Activated CD8-positive, alpha-beta memory T cell treated with anti-CD3 and anti-CD28 coated beads, Interleukin-2, amount 50 U/mL, for 24 hours (primary cell): ENCODE measurements around the gene SPON1.
"Not testable (repeated sequence)": the region's sequence is repeated elsewhere in the genome, so short reads cannot be mapped to it uniquely, and the experiment has no call there.

Experiments
- DNase-seq: peaks from one replicate; pipeline ENCODE4 v3.0.0-alpha.2; 2020; ENCODE audit errors: extremely low read depth

SPON1 gene

DNA sequence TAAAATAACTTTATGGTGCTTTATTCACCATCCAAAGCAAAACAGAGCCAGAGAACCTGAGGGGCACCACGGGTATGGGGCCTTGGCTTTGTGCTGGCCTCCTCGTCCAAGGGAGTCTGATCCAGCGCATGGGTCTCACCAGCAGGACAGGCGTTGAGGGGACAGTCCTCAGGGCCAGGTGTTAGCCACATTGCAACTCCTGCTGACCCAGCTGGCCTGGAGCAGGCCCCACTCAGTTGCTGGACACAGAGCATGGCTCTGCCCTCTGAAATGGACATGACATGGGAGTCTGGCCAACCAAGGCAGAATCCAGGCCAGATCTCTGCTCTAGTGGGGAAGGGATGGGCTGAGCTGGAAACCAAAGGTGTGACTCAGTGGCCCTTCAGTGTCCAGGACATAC, 280.2 kb downstream of the SPON1 start:
- DNase-seq = no peak

DNA sequence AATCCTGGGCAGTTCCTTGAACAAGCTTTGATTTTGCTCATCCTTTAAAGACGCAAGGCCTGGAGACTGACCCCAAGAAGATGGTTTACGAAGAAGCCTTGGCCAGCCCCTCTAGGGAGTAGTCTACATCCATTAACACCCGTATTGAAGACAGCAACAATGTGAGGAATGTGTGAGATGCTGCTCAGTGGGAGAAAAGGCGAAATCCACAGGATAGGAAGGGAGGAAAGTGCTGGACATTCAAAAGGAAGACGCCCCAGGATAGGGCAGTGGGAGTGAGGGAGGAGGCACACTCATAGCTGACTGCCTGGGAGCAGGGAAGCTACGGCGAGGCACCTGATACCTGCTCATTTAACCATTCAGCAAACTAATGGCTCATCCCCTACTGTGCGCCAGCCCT, 282.4 kb downstream of the SPON1 start:
- DNase-seq = no peak

DNA sequence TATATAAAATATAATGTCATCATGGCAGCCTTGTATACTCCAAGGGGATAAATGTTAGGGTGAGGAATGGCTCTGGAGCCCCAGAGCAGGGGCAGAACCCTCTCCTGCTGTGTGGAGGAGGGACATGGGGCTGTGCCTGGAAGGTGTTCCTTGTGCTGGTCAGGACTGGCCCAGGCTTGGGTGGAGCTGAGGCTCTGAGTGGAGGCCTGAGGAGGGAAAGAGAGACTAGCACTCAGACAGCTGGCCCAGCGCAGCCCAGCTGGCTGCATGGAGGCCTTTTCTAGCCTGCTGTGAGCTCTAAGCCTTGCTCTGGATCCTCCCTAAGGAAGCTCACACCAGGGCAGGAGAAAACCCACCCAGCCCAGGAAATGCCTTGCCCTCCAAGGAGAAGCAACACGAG, 282.9 kb downstream of the SPON1 start:
- DNase-seq = no peak

DNA sequence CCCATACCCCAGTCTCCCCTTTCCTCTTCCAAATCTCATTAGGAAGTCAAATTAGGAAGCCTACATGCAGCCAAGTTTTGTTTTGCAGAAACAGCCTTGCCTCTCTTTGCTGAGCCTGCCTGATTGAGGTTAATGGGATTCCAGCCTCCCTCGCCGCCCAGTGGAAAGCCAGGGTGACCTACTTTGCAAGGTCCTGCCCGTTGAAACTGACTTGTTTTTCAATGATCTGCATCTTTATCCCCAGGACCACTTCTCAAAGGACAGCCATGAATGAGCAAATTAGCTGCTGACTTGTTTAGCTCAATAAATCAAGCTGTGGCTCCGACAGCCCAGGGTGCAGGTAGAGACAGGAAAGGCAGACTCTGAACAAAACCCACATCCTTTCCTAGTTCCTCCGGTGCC, 286.1 kb downstream of the SPON1 start:
- no peak for DNase-seq

DNA sequence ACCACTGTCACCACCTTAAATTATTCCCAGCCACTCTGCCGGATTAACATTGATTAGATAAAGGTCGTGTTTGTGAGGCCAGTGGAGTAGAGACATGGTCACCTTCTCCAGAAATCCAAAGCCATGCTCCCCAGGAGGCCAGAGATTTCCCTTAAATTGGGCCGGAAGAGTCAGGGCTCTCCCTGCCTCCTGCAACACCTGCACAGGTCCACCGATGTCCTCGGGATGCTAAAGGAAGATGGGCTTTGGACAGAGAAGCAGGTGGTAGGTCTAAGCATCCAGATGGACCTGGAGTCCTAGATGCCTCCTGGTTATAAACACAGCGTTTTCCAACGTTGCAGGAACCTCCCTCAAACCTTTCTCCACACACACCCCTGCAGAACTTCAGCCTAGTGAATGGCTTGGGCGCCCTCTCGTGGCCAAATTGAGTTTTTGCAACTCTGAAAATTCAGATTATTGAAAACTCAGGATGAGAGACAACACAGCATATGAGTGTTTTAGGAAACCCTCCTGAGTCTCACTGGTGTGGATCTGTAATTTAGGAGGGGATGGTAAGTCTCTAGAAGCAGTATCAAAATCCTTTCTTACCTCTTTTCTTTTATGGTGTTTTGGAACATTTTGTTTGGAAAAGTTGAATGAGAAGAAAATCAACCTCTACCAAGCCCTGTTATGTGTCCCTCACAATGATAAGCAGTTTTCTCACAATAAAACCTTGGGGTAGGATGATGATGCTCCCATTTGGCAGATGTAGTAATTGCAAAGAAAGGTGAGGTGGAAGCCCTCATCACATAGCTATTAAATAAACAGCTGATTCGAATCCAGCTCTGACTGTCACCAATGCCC, 286.8 kb downstream of the SPON1 start:
- peak; percentile 25 for DNase-seq

DNA sequence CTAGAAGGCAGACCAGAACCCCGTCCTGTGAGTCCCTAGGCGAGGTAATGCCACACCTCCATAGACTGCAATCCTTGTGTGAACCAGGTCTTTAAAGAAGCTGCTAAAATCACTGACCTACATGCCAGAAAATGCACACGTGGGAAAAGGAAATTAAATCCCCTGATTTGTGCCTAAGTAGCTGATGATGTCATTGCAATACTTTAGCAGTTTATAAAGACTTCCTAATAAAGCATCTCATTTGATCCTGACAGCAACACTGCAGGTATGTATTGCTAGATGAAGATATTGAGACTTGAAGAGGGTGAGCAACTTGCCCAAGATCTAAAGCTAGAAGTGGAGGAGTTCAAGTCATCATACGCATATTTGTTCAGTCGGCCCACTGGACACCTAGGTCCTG, 289.2 kb downstream of the SPON1 start:
- DNase-seq = no peak

DNA sequence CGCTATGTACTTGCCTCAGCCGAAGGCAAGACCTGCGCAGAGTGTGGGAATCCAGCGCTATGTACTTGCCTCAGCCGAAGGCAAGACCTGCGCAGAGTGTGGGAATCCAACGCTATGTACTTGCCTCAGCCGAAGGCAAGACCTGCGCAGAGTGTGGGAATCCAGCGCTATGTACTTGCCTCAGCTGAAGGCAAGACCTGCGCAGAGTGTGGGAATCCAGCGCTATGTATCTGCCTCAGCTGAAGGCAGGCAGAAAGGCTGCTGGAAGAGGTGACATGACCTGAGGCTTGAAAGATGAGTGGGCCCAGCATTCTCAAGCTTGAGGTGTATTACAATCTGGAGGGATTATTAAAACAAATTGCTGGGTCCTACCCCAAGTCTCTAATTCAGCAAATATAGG, 290.0 kb downstream of the SPON1 start:
- not testable (repeated sequence) for DNase-seq

DNA sequence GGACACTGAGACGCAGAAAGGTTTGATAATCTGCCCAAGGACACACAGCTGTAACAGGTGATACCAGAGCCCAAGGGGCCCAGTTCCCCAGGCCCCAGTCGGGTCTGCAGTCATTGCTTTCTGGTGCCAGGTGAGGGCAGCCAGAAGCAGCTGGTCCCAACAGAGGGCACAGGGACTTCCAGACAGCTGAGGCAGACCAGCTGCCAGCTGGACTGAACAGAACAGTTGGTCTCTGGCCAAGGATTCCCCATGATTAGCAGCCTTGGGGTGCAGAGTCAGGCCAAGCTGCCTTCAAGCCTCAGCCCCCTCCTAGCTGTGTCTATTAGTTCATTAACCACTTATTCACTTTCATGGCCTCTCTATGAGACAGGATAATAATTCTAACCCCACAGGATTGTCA, 290.9 kb downstream of the SPON1 start:
- no peak for DNase-seq

DNA sequence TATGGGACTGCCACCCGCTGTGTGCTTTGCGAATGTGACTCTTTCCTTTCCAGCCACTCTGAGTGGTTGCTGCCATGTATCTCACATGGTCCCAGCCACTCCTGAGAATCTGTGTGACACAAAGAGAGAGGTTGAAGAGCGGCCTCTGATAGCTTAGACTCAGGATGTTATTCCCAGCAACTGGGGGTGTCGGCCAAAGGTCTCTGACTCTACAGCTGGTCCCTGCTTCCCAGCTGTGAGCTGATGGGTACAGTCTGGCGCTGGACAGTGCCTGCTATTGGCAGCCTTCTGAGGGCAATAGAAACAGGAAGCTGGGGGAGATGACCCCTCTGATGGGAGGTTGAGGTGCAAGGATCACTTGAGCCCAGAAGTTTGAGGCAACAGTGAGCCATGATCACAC, 291.3 kb downstream of the SPON1 start:
- DNase-seq = no peak

DNA sequence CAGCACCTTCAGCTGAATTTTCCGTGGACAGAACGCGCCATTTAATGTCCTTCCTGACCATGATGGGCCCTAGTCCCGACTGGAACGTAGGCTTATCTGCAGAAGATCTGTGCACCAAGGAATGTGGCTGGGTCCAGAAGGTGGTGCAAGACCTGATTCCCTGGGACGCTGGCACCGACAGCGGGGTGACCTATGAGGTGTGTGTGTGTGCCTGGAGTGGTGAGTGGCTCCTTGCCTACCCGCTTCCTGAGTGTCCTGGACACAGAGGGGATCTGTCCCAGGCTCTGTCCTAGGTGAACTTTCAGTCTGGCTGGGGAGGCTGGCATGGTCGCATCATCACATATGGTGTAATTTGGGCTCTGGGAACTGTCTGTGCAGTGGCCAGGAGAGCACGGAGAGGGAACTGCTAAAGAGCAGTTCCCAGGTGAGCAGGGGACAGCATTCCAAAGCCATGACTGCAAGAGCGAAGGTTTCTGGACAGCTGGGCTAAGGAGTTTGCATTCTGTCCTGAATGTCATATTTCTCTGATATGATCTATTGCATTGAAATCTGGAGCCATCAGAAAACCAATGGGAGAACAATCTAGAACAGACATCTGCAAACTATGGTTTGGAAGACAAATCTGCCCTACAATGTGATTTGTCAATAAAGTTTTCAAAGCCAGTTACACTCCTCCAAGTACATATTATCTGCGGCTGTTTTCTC, 292.2 kb downstream of the SPON1 start:
- DNase-seq = no peak

DNA sequence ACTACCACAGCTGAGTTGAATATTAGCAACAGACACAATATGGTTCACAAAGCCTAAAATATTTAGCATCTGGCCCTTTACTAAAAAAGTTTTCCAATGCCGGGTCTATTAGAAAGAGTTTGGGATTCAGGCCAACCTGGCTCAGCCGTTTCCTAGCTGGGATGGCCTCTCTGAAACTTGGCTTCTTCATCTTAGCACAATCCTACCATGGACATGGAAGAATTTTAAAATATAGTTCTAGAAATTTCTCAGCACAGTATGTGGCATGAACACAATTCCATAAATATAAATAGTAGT, 292.7 kb downstream of the SPON1 start:
- DNase-seq = no peak

DNA sequence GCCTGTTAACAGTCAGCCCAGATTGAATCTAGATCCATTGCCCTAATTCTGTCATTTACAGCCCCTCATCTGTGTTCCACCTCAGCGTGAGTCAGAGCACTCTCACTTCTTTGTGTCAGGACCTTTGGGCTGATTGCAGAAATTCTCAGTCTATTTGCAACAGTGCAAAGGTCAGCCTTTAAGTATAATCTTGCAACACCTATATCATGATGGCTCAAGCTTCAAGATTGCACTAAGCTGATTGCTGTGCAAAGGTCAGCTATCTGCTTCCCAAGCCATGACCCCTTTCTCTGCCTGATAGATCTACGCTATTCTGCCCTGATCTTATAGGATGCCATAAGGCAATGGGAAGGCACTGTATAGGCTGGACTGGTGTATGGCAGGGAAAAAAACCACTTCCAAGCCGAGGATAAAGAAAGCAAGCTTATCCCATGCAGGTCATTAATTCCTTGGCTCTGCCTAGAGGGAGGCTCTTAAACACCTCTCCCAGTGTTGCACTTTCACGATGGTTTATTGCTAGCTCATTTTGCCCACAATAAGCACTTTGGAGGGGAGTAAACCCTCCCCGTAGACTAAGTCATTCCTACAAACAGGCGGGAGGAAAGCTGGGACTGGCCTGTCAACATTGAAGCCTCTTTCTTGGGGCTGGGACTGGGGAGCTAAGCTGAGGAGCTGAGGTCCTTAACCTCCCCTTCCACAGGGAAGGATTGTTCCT, 295.9 kb downstream of the SPON1 start:
- DNase-seq = no peak

DNA sequence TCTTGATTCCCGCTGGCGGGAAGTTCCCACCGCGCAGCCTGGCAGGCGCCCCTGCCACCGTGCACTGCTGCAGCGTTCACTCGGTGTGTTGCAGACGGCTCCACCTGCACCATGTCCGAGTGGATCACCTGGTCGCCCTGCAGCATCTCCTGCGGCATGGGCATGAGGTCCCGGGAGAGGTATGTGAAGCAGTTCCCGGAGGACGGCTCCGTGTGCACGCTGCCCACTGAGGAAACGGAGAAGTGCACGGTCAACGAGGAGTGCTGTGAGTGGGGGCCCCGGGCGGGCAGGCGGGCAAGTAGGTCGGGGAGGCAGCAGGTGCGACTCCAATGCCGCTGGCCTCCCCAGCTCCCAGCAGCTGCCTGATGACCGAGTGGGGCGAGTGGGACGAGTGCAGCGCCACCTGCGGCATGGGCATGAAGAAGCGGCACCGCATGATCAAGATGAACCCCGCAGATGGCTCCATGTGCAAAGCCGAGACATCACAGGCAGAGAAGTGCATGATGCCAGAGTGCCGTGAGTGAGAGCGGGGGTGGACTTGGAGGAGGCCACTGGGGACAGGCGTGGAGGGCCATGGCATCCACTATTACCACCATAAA, 296.8 kb downstream of the SPON1 start:
- DNase-seq = no peak

DNA sequence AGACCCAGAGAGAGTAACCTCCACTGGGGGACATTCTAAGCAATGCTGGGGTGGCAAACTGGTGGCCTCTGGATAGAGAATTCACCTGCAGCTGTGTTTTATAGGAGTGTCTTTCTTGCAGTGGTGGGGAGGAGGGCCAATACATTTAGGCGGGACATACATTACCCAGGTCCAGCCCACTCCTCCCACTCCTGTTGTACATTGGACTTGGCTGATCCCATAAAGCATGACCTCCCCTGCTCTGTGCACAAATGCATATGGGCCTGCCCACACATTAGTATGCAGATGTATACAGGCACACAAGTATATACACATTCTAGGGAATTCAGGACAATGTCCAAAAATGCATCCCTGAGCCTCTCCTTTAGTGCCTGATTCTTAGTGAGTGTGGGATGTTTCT, 297.4 kb downstream of the SPON1 start:
- DNase-seq = no peak

DNA sequence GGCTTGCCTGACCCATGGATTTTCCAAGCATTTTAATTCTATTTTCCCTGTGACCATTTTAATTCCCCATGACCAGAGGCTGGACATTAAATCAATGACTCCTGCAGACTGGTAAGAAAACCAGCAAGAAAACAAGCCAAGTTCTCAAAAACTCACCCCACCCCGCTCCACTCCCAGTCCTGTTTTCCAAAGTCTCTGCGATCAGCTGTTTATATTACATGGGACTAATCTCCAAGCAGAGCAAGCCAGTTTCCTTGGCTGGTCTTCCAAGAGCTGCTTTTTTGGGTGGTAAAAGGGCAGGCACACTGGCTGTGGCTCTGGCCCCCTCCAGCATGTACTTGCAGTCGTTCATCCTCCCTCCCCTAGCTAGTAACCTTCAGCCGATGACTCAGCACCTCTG, 298.5 kb downstream of the SPON1 start:
- no peak for DNase-seq

DNA sequence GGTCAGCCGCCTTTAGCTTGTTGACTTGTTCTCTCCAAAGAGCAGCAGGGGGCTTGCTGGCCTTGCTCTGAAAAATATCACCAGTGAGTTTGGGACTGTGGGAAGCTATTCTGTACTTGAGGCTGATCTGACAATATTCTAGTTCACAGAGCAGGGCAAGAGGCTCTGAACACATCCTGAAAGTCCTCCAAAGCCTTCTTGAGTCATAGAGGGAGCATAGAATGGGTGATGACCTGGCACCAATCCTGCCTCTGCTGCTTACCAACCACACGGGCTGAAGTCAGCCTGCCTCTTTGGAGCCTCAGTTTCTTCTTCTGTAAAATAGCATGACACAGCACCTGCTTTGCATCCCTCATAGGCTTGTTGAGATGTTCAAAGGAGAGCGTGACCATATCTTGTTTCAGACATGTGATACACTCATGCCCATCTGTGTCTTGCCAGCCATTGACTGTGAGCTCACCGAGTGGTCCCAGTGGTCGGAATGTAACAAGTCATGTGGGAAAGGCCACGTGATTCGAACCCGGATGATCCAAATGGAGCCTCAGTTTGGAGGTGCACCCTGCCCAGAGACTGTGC, 299.8 kb downstream of the SPON1 start:
- DNase-seq = no peak

DNA sequence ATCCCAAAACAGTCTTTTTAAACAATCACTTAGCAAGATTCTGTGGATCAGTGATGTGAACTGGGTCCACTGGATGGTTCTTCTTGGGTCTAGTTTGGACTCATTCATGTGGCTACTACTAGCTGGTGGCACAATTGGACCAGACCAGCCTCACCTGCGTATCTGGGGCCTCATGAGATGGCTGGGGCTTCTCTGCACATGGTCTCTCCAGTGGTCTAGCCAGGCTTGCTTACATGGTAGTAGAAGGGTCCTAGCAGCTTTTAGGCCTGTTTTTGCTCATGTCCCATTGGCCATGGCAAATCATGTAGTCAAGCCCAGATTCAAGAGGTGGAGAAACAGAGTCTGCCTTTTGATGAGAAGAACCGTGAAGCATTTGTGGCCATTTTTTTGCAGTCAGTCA, 302.4 kb downstream of the SPON1 start:
- no peak for DNase-seq

DNA sequence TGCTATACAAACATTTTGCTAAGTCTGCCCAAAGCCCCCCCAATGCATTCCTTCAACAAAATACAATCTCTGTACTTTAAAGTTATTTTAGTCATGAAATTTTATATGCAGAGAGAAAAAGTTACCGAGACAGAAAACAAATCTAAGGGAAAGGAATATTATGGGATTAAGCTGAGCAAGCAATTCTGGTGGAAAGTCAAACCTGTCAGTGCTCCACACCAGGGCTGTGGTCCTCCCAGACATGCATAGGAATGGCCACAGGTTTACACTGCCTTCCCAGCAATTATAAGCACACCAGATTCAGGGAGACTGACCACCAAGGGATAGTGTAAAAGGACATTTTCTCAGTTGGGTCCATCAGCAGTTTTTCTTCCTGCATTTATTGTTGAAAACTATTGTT, 304.1 kb downstream of the SPON1 start:
- no peak for DNase-seq

DNA sequence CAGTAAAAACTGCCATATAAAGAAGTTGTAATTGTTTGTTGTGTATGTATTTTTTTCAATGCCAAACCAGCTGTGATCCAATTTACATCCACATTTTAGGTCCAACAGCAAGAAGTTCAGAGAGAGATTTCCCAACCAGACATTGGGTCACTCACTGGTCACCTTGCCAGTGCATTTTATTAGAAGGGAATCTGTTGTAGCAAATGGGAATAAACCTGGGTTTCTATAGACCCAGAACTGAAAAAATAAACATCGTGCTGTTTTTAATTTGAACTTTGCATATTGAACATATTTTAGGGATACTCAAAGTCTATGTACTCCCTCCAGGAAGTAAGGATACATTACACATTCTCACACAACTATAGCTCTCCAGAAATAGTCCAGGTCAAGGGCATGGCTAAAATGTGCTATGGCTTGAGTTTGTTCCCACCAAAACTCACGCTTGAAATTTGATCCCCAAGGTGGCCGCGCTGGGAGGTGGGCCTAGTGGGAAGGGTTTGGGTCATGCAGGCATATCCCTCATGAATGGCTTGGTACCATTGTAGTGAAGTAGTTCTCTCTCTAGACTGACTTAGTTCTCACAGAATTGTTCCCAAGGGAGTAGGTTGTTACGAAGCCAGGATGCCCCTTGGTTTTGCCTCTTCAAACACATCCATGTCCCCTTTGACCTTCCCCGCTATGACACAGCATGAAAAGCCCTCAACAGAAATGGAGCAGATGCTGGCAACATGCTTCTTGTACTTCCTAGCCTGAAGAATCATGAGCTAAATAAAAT, 305.5 kb downstream of the SPON1 start:
- no peak for DNase-seq

DNA sequence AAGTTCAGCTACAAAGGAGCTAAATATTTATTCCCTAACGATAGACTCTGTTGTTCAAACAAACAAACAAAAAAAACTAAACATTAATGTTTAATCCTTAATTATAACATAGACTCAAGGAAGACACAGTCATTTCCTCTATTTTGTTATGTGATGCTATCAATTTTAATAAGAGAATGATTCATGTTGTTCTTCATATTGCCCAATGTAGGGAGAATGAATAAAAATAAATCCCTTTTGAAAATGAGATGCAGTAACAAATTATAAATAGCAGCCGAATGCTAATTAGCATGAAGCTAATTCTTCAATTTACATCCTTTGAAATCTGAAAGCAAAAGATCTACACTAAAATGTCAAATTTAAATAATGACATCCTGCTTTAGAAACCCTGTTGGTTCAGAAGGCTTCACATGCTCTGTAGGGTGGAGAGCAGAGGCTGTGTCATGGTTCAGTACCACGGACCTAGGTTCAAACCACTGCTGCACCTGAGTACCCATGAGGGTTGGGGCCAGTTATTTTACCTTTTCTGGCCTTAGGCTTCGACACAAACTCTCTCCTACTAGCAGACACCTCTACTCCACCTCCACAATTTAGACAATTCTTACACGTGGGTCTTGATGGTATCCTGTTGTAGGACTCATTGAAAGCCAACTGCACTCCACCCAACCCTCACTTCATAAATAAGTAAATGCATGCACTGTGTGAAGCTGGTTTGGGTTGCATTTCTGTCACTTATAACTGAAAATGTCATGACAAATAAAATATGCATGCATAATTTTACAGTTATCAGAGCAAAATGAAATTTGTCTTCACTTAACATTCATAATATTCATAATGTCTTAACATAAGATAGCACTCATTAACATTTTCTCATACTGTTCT, 307.4 kb downstream of the SPON1 start:
- no peak for DNase-seq
